Measurements from ENCODE around the gene PCCA.
"Not testable (repeated sequence)": the region's sequence is repeated elsewhere in the genome, so short reads cannot be mapped to it uniquely, and the experiment has no call there.

DNA sequence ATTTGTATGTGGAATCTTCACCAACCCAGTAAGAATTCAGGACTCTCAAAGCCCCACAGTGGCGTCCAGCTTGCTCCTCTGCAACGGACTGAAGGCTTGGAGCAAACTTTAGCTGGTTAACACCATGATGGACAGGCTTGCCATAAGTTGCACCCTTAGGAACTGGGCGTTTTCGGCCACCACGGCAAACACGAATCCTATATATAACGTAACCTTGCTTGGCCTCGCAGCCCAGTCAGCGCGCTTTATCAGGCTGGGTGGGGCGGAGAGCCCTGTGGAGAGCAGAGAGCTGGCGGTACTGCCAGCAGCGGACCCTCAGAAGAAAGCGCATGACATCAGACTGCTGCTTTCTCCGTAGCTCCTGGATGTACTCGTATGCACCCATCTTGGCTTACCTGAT, 61.8 kb downstream of the PCCA start:
- TF ChIP-seq, protein P1, sequence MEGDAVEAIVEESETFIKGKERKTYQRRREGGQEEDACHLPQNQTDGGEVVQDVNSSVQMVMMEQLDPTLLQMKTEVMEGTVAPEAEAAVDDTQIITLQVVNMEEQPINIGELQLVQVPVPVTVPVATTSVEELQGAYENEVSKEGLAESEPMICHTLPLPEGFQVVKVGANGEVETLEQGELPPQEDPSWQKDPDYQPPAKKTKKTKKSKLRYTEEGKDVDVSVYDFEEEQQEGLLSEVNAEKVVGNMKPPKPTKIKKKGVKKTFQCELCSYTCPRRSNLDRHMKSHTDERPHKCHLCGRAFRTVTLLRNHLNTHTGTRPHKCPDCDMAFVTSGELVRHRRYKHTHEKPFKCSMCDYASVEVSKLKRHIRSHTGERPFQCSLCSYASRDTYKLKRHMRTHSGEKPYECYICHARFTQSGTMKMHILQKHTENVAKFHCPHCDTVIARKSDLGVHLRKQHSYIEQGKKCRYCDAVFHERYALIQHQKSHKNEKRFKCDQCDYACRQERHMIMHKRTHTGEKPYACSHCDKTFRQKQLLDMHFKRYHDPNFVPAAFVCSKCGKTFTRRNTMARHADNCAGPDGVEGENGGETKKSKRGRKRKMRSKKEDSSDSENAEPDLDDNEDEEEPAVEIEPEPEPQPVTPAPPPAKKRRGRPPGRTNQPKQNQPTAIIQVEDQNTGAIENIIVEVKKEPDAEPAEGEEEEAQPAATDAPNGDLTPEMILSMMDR (IDR thresholded peaks at IDR 0.05): not testable (repeated sequence)
- not testable (repeated sequence) for TF ChIP-seq POLR2AphosphoS5 (IDR thresholded peaks at IDR 0.05)

Measured in breast epithelium (tissue), 3 donors.